OCI-M2 (cell line): ENCODE results near the gene ASTN2.

Experiments used
- DNase-seq: peaks from one replicate; lab custom pipeline; 2025; ENCODE audit not compliant: unreplicated experiment; lab: John Stamatoyannopoulos, UW

Gene ASTN2

GRCh38 chr9:117304549-117304948 lies 110.3 kb downstream of the ASTN2 start:
- DNase-seq = no peak

- DNase-seq = no peak
These were observed 111.1 kb downstream of the ASTN2 start for GRCh38 chr9:117303643-117304230.

GRCh38 chr9:117302487-117302886 lies 112.4 kb downstream of the ASTN2 start:
- no peak for DNase-seq

DNA sequence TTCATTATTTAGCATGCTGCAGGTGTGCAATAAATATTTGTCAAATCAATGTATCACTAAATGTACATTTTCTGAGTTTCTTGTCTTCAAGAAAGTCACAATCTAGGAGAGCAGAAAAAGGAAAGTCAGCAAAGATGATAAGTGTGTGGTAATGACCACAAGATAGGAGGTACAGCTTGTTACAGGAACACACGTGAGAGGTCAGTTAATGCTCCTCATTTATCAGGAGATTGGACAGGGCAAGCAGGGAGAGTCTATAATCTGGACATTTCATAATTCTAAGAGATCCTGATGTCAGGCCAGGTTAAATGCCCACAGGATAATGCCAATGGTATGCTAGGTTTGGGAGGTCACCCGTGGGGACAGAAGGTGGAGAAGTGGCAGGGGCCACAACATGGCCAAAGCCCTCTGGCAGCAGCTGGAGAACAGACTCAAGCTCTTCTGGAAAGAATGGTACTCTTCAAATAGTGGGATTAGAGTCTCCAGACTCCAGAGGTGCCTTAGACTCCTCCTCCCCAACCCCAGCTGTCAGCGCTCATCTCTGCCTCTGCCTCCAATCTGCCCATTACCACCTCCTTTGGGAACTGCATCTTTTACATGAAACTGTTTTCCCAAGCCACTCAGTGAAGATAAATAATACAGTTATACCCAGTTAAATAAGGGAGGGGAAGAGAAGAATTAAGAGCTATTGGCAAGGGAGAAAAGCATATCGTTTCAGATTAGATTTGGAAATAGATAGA lies 114.3 kb downstream of the ASTN2 start:
- DNase-seq = no peak

GRCh38 chr9:117296453-117296852 lies 118.4 kb downstream of the ASTN2 start:
- DNase-seq = no peak

- DNase-seq = no peak
These were observed 121.4 kb downstream of the ASTN2 start for GRCh38 chr9:117293206-117294114.

DNA sequence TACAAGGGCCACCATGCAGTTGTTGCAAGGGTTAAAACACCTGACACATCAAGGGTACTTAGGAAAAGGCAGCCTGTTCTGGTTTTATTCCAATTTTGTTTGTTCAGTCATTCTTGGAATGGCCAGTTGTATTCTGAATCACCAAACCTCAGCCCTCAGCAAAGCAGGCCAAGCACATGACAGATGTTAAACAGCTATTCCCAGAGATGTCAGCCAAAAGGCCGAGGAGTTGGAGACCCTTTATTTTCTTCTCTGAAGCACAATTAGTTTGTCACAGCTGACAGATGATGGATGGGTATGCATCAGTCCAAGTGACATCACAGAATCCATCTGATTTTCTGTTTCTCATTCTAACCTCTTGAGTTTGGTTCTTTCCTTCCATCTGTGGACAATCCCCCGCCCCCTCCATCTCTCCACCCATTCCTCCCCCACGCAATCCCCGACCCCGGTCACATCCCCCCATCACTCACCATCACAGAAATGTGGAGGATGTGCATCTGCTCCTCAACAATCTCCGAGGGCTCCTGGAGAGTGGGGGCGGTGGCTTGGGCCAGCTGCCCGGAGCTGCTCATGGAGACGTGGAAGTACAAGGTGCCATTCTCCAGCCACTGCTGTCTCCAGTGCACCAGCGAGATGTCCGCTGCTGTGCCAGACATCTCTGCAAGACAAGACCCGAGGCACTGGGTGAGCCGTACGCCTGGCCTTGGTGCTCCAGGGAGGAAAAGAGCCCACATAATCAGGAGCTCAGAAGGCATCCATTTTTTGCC lies 123.8 kb downstream of the ASTN2 start:
- DNase-seq = no peak

- DNase-seq = no peak
These were observed 124.5 kb downstream of the ASTN2 start for GRCh38 chr9:117290306-117290840.

DNA sequence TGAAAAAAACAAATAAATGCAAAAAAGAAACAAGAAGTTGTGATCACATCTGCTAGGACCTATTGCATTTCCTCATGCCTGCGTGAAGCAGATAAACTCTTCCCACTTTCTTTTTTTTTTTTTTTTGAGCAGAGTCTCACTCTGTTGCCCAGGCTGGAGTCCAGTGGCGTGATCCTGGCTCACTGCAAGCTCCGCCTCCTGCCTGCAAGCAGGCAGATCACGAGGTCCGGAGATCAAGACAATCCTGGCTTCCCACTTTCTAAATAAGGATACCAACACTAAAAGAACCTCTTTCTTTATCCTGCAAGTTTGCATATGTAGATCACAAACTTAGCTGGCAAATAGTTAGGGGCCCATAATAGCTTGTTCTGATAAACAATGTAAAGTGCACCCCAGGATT lies 128.6 kb downstream of the ASTN2 start:
- no peak for DNase-seq

GRCh38 chr9:117284414-117284813 lies 130.4 kb downstream of the ASTN2 start:
- DNase-seq = no peak

DNA sequence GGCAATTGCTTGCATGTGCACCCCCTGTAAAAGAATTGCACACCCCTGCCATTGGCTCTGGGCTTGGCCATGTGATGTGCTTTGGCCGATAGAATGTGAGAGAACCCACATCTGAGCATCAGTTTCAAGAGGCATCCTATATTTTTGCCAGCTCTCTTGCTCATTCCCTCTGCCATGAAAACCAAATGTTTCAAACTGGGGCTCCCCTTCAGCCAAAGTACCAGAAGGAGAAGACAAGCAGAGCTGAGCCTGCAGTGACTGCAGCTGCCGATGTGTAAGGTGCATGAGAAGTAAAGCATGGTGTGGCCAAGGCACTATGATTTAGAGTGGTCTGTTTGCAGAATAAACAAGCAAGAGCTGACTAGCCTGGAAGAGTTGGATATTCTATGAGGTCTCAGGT lies 132.3 kb downstream of the ASTN2 start:
- no peak for DNase-seq

- DNase-seq = no peak
These were observed 136.3 kb downstream of the ASTN2 start for GRCh38 chr9:117278471-117279035.

GRCh38 chr9:117278020-117278419 lies 136.8 kb downstream of the ASTN2 start:
- no peak for DNase-seq

DNA sequence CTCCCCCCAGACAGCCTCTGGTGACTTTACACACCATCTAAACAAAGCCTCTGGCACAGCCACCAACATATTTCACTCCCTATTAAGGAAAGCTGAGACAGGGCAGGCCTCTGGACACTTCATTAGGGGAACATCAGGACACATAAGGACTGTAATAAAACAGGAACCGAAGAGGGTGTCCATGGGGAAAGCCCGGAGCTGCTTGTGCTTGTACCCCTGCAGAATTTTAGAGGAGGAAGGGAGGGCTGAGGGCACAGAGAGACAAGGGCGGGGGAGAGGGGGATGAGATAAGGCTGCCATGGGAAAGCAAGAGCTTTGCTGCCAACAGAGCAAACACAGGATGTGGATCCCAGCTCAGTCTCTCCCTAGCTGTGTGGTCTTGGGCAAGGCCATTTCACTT lies 138.4 kb downstream of the ASTN2 start:
- no peak for DNase-seq

GRCh38 chr9:117273612-117274011 lies 141.2 kb downstream of the ASTN2 start:
- DNase-seq = no peak

GRCh38 chr9:117268847-117269446 lies 145.9 kb downstream of the ASTN2 start:
- DNase-seq = no peak

DNA sequence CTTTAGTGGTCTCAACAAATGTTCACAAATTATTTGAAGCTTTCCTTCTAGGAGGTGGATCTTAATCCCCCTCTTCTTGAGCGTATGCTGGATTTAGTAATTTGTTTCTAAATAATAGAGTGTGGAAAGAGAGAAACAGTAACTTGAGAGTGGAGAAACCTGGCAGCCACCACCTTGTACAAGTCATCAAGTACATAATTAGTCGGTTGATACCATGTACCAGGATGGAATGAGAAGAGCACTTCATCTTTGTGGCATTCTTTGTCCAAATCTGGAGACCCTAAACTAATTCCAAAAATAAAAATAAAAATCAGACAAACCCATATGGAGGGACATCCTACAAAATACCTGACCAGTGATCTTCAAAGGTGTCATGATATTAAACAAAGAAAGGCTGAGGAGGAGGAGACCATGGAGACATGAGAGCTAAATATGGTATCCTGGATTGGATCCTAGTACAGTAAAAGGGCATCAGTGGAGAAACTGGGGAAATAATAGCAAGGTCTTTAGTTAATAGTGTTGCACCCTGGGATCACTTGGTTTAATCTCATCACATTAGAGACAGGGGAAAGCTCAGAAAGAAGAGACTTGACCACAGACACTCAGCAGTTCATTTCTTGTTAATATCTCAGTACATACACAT lies 147.9 kb downstream of the ASTN2 start:
- no peak for DNase-seq

DNA sequence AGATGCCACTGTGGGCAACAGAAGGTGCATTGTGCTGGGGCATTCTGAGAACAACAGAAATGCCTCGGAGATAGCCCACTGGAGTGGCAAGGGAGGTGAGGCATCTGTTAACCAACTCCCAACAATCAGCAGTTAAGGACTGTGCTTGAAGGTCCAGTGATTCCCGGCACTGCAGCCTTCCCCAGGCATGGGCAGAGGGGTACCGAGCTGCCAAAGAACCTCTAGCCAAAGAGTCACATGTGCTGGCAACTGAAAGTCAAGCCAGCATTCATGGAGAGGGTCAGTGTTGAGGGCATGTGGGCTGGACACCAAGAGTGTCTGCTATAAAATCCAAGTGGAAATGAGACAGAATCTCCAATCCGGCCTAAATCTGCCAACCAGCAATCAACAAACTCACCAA lies 149.6 kb downstream of the ASTN2 start:
- no peak for DNase-seq

DNA sequence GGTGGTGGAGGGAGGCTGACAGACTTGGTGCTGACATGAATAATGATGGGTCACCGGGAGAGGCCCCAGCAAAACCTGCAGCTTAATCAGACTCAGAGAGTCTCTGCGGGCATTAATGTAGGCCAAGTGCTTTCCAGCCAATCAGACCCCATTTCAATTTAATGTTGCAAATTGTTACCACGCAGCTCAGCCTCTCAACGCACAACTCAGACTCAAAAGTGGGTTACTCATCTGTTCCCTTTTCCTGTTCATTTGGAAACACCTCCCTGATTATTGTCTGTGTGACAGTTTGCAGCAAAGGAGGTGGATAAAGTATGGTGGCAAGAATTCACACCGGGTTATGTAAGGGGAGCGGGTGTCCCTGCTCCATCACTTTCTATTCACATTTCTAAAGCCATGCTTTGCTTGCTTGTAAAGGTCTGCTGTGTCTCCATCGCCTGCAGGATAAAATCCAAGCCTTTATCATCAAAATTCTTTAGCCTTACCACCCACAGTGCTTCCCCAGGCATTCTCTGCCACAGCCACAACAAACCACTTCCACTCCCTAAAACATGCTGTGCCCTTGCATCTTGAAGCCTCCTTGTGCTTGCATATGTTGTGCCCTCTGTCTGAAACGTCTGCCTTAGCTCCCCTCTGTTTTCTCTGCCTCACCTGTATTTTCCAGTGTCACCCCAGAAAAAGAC lies 156.5 kb downstream of the ASTN2 start:
- DNase-seq = no peak
